CD14-positive monocyte (primary cell): Measurements from ENCODE around the gene UBE2M. TPM values are rescaled to one million over a fixed set of nuclear protein-coding genes. Genes with fewer than 3 reads are reported as not detected.
A peak's percentile ranks its signal among the peaks of the same experiment; 100 is the strongest.

Experiments used
- DNase-seq, 3 donors: peaks; one replicate each; pipeline ENCODE4 v3.0.0-alpha.2; 2011 to 2022
- H2AFZ ChIP-seq: 2 replicates; pipeline ENCODE4 v1.6.0; 2012; ENCODE audit warnings: mild to moderate bottlenecking, low read depth, low read length, inconsistent platforms; ENCODE audit not compliant: insufficient read depth, poor library complexity, severe bottlenecking
- H3K27ac ChIP-seq, 2 donors: 1 replicate in 1 of 2; 2 replicates in 1 of 2; pipeline ENCODE4 v1.5.1; 2012 to 2013; ENCODE audit warnings: low read length in 2 of 2, control low read depth in 1 of 2, inconsistent platforms in 1 of 2, low read depth in 1 of 2, mild to moderate bottlenecking in 1 of 2
- H3K27me3 ChIP-seq, 2 donors: one replicate each; pipeline versions ENCODE4 v1.6.0 to v1.6.1; 2011 to 2013; ENCODE audit warnings: low read length in 2 of 2; ENCODE audit not compliant: control insufficient read depth in 2 of 2, insufficient read depth in 2 of 2
- H3K36me3 ChIP-seq, 2 donors: replicated peaks in 1 of 2; 1 replicate in 1 of 2; 2 replicates in 1 of 2; pipeline versions ENCODE4 v1.5.1 to v1.6.1; 2012 to 2013; ENCODE audit warnings: low read length in 2 of 2, control low read depth in 1 of 2, inconsistent platforms in 1 of 2, mild to moderate bottlenecking in 1 of 2; ENCODE audit not compliant: insufficient read depth in 2 of 2, control insufficient read depth in 1 of 2
- H3K4me1 ChIP-seq, 2 donors: 1 replicate in 1 of 2; 2 replicates in 1 of 2; pipeline versions ENCODE4 v1.5.1 to v1.6.1; 2012 to 2013; ENCODE audit warnings: low read length in 2 of 2, control low read depth in 1 of 2, inconsistent platforms in 1 of 2, mild to moderate bottlenecking in 1 of 2, moderate library complexity in 1 of 2; ENCODE audit not compliant: insufficient read depth in 2 of 2, control insufficient read depth in 1 of 2
- H3K4me2 ChIP-seq: replicated peaks from 2 replicates; pipeline ENCODE3; 2012; ENCODE audit warnings: low read length, moderate library complexity, mild to moderate bottlenecking; ENCODE audit not compliant: poor library complexity, severe bottlenecking; ENCODE audit errors: extremely low read depth
- H3K4me3 ChIP-seq, 3 experiments: fragments of 200-600 bp in 1 of 3; sonication (generic) in 1 of 3; replicated peaks in 1 of 3; 1 replicate in 2 of 3; 2 replicates in 1 of 3; pipeline ENCODE4 v1.5.1; 2011 to 2013; ENCODE audit warnings: low read length in 3 of 3, mild to moderate bottlenecking in 3 of 3, control low read depth in 2 of 3, low read depth in 2 of 3, inconsistent platforms in 1 of 3, moderate library complexity in 1 of 3
- H3K79me2 ChIP-seq: 2 replicates; pipeline ENCODE4 v1.6.0; 2012; ENCODE audit warnings: mild to moderate bottlenecking, control low read depth, inconsistent platforms, low read length, moderate library complexity; ENCODE audit not compliant: insufficient read depth
- H3K9ac ChIP-seq: 2 replicates; pipeline ENCODE4 v1.6.0; 2017; ENCODE audit warnings: low read length, mild to moderate bottlenecking; ENCODE audit not compliant: insufficient read depth, poor library complexity, severe bottlenecking
- H3K9me3 ChIP-seq, 2 donors: replicated peaks in 1 of 2; 1 replicate in 1 of 2; 2 replicates in 1 of 2; pipeline versions ENCODE4 v1.5.1 to v1.6.1; 2012 to 2013; ENCODE audit warnings: low read length in 2 of 2, control low read depth in 1 of 2; ENCODE audit not compliant: control insufficient read depth in 1 of 2, insufficient read depth in 1 of 2
- H4K20me1 ChIP-seq: 2 replicates; pipeline ENCODE4 v1.6.0; 2012; ENCODE audit warnings: mild to moderate bottlenecking, low read length, control low read depth, moderate library complexity; ENCODE audit not compliant: insufficient read depth
- H3K27ac Mint-ChIP-seq, 7 donors: one replicate each; pipeline ENCODE4 v1.8.0; 2020; ENCODE audit warnings: mild to moderate bottlenecking in 7 of 7, mixed read lengths in 7 of 7, moderate library complexity in 6 of 7, inconsistent platforms in 2 of 7
- H3K27me3 Mint-ChIP-seq, 3 donors: one replicate each; pipeline ENCODE4 v1.8.0; 2021 to 2022; ENCODE audit warnings: low read depth in 3 of 3, mild to moderate bottlenecking in 3 of 3, mixed read lengths in 3 of 3, moderate library complexity in 3 of 3, inconsistent platforms in 1 of 3
- H3K36me3 Mint-ChIP-seq, 2 donors: one replicate each; pipeline ENCODE4 v1.8.0; 2020; ENCODE audit warnings: mixed read lengths in 2 of 2, inconsistent platforms in 1 of 2, mild to moderate bottlenecking in 1 of 2
- H3K4me1 Mint-ChIP-seq: one replicate; pipeline ENCODE4 v1.8.0; 2020; ENCODE audit warnings: mild to moderate bottlenecking, mixed read lengths
- H3K4me3 Mint-ChIP-seq, 2 donors: one replicate each; pipeline ENCODE4 v1.8.0; 2020; ENCODE audit warnings: mild to moderate bottlenecking in 2 of 2, mixed read lengths in 2 of 2, moderate library complexity in 1 of 2
- H3K9me3 Mint-ChIP-seq, 7 donors: one replicate each; pipeline ENCODE4 v1.8.0; 2020 to 2022; ENCODE audit warnings: mixed read lengths in 7 of 7, mild to moderate bottlenecking in 6 of 7, moderate library complexity in 6 of 7, inconsistent platforms in 2 of 7
- CTCF ChIP-seq: fragments of 200-600 bp; IDR thresholded peaks from one replicate; pipeline ENCODE4 v1.8.0; 2022; ENCODE audit warnings: antibody characterized with exemption, mild to moderate bottlenecking
- WGBS: methylation state at CpG from one replicate; pipeline ENCODE4 v1.1.5; 2013; ENCODE audit warnings: missing lambda C conversion rate; ENCODE audit not compliant: insufficient coverage; 5-methylcytosine and 5-hydroxymethylcytosine counted together
- intact Hi-C, 2 donors: fragments of 100-400 bp; cut with micrococcal nuclease; formaldehyde crosslinking; loops; one replicate each; pipeline versions ENCODE4 v1.15.0 to v1.15.1; 2023
- polyA plus RNA-seq, 3 donors: library from polyadenylated mRNA; depleted of rRNA in 1 of 3; unstranded in 2 of 3; stranded (reverse) in 1 of 3; fragments of 300-500 nt in 2 of 3; fragments of >200 nt in 1 of 3; fragmentation: Illumina TruSeq in 2 of 3; gene quantifications; 1 replicate in 2 of 3; 2 replicates in 1 of 3; pipeline ENCODE4 v1.2.3, GENCODE V29; 2012 to 2021

Gene UBE2M
- polyA plus RNA-seq, 3 donors: 7.8 to 84.6 (median 14.3) TPM

GRCh38 chr19:58562122-58563033 is 4.0 kb upstream of the UBE2M start:
- Histone ChIP-seq H3K4me3 (peak overlapping the region in 1 of 3 experiments; percentile 28), H3K9ac (no peak overlapping the region), H3K4me1 (peaks cover 41 to 44% of the 10 kb centered on the region in 2 donors), H3K27me3 (peaks cover 23 to 39% of the 10 kb centered on the region in 2 donors), H2AFZ (no peak overlapping the region), H3K9me3 (peaks cover 0 to 13% of the 10 kb centered on the region in 2 donors), H3K27ac (no peak overlapping the region), H3K79me2 (peaks cover 7% of the 10 kb centered on the region), H4K20me1 (peaks cover 14% of the 10 kb centered on the region), H3K4me2 (peak overlapping the region; percentile 13), H3K36me3 (peaks cover 5 to 6% of the 10 kb centered on the region in 2 donors)
- peak in 1 of 3 donors; percentile 32 for DNase-seq
- intact Hi-C loops: no loop called here
- Mint-ChIP-seq H3K27ac (peak overlapping the region in 1 of 7 donors; percentile 19), H3K36me3 (peaks cover 13 to 17% of the 10 kb centered on the region in 2 donors), H3K9me3 (peaks cover 0 to 17% (median 8%) of the 10 kb centered on the region in 7 donors), H3K4me3 (peak overlapping the region; percentile 53 to 84), H3K4me1 (peaks cover 45% of the 10 kb centered on the region), H3K27me3 (peaks cover 39 to 45% (median 39%) of the 10 kb centered on the region in 3 donors)
- 14% methylated on average over 107 of the region's 107 CpGs for WGBS
- TF ChIP-seq CTCF: no peak

GRCh38 chr19:58561373-58562121 is 3.1 kb upstream of the UBE2M start:
- H3K4me1 Mint-ChIP-seq: peaks cover 53% of the 10 kb centered on the region

More at GRCh38 chr19:58561373-58562121, 3.1 kb upstream of the UBE2M start:
- Histone ChIP-seq H3K9me3 (peaks cover 0 to 13% of the 10 kb centered on the region in 2 donors), H3K9ac (no peak overlapping the region), H3K4me1 (peaks cover 49 to 53% of the 10 kb centered on the region in 2 donors), H3K27ac (no peak overlapping the region), H3K79me2 (peaks cover 15% of the 10 kb centered on the region), H2AFZ (no peak overlapping the region), H4K20me1 (peaks cover 14% of the 10 kb centered on the region), H3K27me3 (peaks cover 23 to 39% of the 10 kb centered on the region in 2 donors), H3K4me3 (no peak overlapping the region), H3K4me2 (no peak overlapping the region), H3K36me3 (peaks cover 5 to 8% of the 10 kb centered on the region in 2 donors)
- Mint-ChIP-seq H3K27ac (no peak overlapping the region), H3K4me3 (peak overlapping the region; percentile 16 to 84), H3K27me3 (peaks cover 39 to 45% (median 39%) of the 10 kb centered on the region in 3 donors), H3K36me3 (peaks cover 17 to 19% of the 10 kb centered on the region in 2 donors), H3K9me3 (peaks cover 0 to 17% (median 8%) of the 10 kb centered on the region in 7 donors)
- TF ChIP-seq CTCF: no peak
- peak in 1 of 3 donors; percentile 5 for DNase-seq
- intact Hi-C loops: loop anchor here in 1 of 2 donors (1.0 kb wide), 1 partner anchor 10 kb away; no protein-coding TSS in a partner anchor
- 77% methylated on average over 11 of the region's 16 CpGs for WGBS
